ENCODE results near the gene DHX29. TPM values are rescaled to one million over a fixed set of nuclear protein-coding genes. Genes with fewer than 3 reads are reported as not detected.

The DHX29 gene
- total RNA-seq, 1 experiment from 2014 or later = 27.6 TPM

- ChIA-PET POLR2A (no interaction called here), CTCF (no interaction called here)
- no peak for TF ChIP-seq CTCF (IDR thresholded peaks at IDR 0.05; ENCODE audit: insufficient read depth in 1 of 2, low read depth in 1 of 2, low read length in 1 of 2, severe bottlenecking in 1 of 2, unreplicated experiment in 1 of 2)
- Histone ChIP-seq H3K4me3 (ENCODE audit: low read depth, low read length) (no peak overlapping the region), H3K4me1 (no peaks in the 10 kb centered on the region), H3K9me3 (no peaks in the 10 kb centered on the region), H3K27me3 (replicated peaks; ENCODE audit: control insufficient read depth, insufficient read depth, low read length) (no peaks in the 10 kb centered on the region), H3K36me3 (ENCODE audit: control insufficient read depth, insufficient read depth, low read length) (no peaks in the 10 kb centered on the region)
- peaks cover 38% of the 10 kb centered on the region for H3K36me3 Mint-ChIP-seq (ENCODE audit: insufficient read depth, unreplicated experiment)
- no TSS peak for BruUV-seq (replicated peaks)
- H3K9me3 Mint-ChIP-seq (ENCODE audit: unreplicated experiment) = no peaks in the 10 kb centered on the region
- no peak overlapping the region for H3K27ac Mint-ChIP-seq (ENCODE audit: unreplicated experiment)
- DNase-seq = no peak
- no peaks in the 10 kb centered on the region for H3K27me3 Mint-ChIP-seq (ENCODE audit: insufficient read depth, unreplicated experiment)
- intact Hi-C loops (cut with micrococcal nuclease; ENCODE audit: unreplicated experiment) = no loop called here
- no peaks in the 10 kb centered on the region for H3K4me1 Mint-ChIP-seq (ENCODE audit: low read depth, unreplicated experiment)
- no peak overlapping the region for H3K4me3 Mint-ChIP-seq (ENCODE audit: unreplicated experiment)
Measured at GRCh38 chr5:55333017-55333416, 25.5 kb upstream of the DHX29 start.

- no peak for DNase-seq
- Mint-ChIP-seq H3K27ac (ENCODE audit: unreplicated experiment) (no peak overlapping the region), H3K4me1 (ENCODE audit: low read depth, unreplicated experiment) (no peaks in the 10 kb centered on the region), H3K9me3 (ENCODE audit: unreplicated experiment) (no peaks in the 10 kb centered on the region), H3K36me3 (ENCODE audit: insufficient read depth, unreplicated experiment) (peaks cover 28% of the 10 kb centered on the region), H3K27me3 (ENCODE audit: insufficient read depth, unreplicated experiment) (no peaks in the 10 kb centered on the region), H3K4me3 (ENCODE audit: unreplicated experiment) (no peak overlapping the region)
- ChIA-PET POLR2A (no interaction called here), CTCF (no interaction called here)
- TF ChIP-seq CTCF (IDR thresholded peaks at IDR 0.05; ENCODE audit: insufficient read depth in 1 of 2, low read depth in 1 of 2, low read length in 1 of 2, severe bottlenecking in 1 of 2, unreplicated experiment in 1 of 2) = no peak
- no peaks in the 10 kb centered on the region for H3K27me3 ChIP-seq (replicated peaks; ENCODE audit: control insufficient read depth, insufficient read depth, low read length)
- H3K4me3 ChIP-seq (ENCODE audit: low read depth, low read length) = no peak overlapping the region
- H3K9me3 ChIP-seq = no peaks in the 10 kb centered on the region
- no peaks in the 10 kb centered on the region; the same call in 1 of the 2 replicates for H3K36me3 ChIP-seq (ENCODE audit: control insufficient read depth, insufficient read depth, low read length)
- H3K4me1 ChIP-seq = no peaks in the 10 kb centered on the region
- intact Hi-C loops (cut with micrococcal nuclease; ENCODE audit: unreplicated experiment) = no loop called here
- no TSS peak for BruUV-seq (replicated peaks)
Measured at GRCh38 chr5:55331321-55331720, 23.8 kb upstream of the DHX29 start.

- Mint-ChIP-seq H3K4me1 (ENCODE audit: low read depth, unreplicated experiment) (no peaks in the 10 kb centered on the region), H3K9me3 (ENCODE audit: unreplicated experiment) (no peaks in the 10 kb centered on the region), H3K27me3 (ENCODE audit: insufficient read depth, unreplicated experiment) (no peaks in the 10 kb centered on the region), H3K4me3 (ENCODE audit: unreplicated experiment) (no peak overlapping the region), H3K36me3 (ENCODE audit: insufficient read depth, unreplicated experiment) (peaks cover 46% of the 10 kb centered on the region), H3K27ac (ENCODE audit: unreplicated experiment) (no peak overlapping the region)
- H3K27me3 ChIP-seq (replicated peaks; ENCODE audit: control insufficient read depth, insufficient read depth, low read length) = no peaks in the 10 kb centered on the region
- no TSS peak for BruUV-seq (replicated peaks)
- H3K4me1 ChIP-seq = no peaks in the 10 kb centered on the region
- H3K4me3 ChIP-seq (ENCODE audit: low read depth, low read length) = no peak overlapping the region
- H3K9me3 ChIP-seq = no peaks in the 10 kb centered on the region
- DNase-seq = no peak
- no peaks in the 10 kb centered on the region; the same call in 1 of the 2 replicates for H3K36me3 ChIP-seq (ENCODE audit: control insufficient read depth, insufficient read depth, low read length)
- intact Hi-C loops (cut with micrococcal nuclease; ENCODE audit: unreplicated experiment) = loop anchor here (10.0 kb wide), 1 partner anchor 608 kb away; no protein-coding TSS in a partner anchor
- ChIA-PET CTCF (interaction anchor here (0.7 kb wide), 1 partner anchor 365 kb away, joined by 4 read pairs; no protein-coding TSS in a partner anchor), POLR2A (interaction anchor here (0.6 kb wide), 1 partner anchor 16 kb away, joined by 6 read pairs; no protein-coding TSS in a partner anchor)
- no peak for TF ChIP-seq CTCF (IDR thresholded peaks at IDR 0.05; ENCODE audit: insufficient read depth in 1 of 2, low read depth in 1 of 2, low read length in 1 of 2, severe bottlenecking in 1 of 2, unreplicated experiment in 1 of 2)
Measured at GRCh38 chr5:55327281-55327680, 19.8 kb upstream of the DHX29 start.
